ACC112 (cell line): Measurements from ENCODE around the gene TECR.
"Not testable (repeated sequence)": the region's sequence is repeated elsewhere in the genome, so short reads cannot be mapped to it uniquely, and the experiment has no call there.

ENCODE experiments used
- H2AFZ ChIP-seq: fragments of 200-600 bp; sonication (generic); one replicate; pipeline ENCODE4 v1.6.0; 2017; ENCODE audit warnings: antibody characterized with exemption, low read length; ENCODE audit not compliant: unreplicated experiment
- H3K27ac ChIP-seq: fragments of 200-600 bp; sonication (generic); 2 replicates; pipeline ENCODE4 v1.5.1; 2014; ENCODE audit warnings: low read depth, mild to moderate bottlenecking, antibody characterized with exemption, low read length, moderate library complexity
- H3K27me3 ChIP-seq: fragments of 200-600 bp; sonication (generic); 2 replicates; pipeline ENCODE4 v1.6.1; 2014; ENCODE audit warnings: mild to moderate bottlenecking, antibody characterized with exemption, low read length, moderate library complexity, mixed read lengths; ENCODE audit not compliant: insufficient read depth
- H3K36me3 ChIP-seq: fragments of 200-600 bp; sonication (generic); 2 replicates; pipeline ENCODE4 v1.6.1; 2016; ENCODE audit warnings: mild to moderate bottlenecking, antibody characterized with exemption, low read length, moderate library complexity, mixed read lengths; ENCODE audit not compliant: insufficient read depth
- H3K4me1 ChIP-seq: fragments of 200-600 bp; sonication (generic); one replicate; pipeline ENCODE4 v1.6.1; 2016; ENCODE audit warnings: low read length, mixed read lengths; ENCODE audit not compliant: insufficient read depth, unreplicated experiment, control insufficient read depth
- H3K4me3 ChIP-seq: fragments of 200-600 bp; sonication (generic); 2 replicates; pipeline ENCODE4 v1.5.1; 2014; ENCODE audit warnings: mild to moderate bottlenecking, low read depth, low read length
- H3K79me2 ChIP-seq: fragments of 200-600 bp; sonication (generic); one replicate; pipeline ENCODE4 v1.6.0; 2016; ENCODE audit warnings: low read length; ENCODE audit not compliant: control insufficient read depth, unreplicated experiment, insufficient read depth

TECR gene

GRCh38 chr19:14576363-14576762, 47.0 kb downstream of the TECR start:
- no peaks in the 10 kb centered on the region for H3K27me3 ChIP-seq
- peaks cover 4% of the 10 kb centered on the region for H3K4me1 ChIP-seq
- H3K36me3 ChIP-seq: no peaks in the 10 kb centered on the region
- no peak overlapping the region for H2AFZ ChIP-seq
- no peak overlapping the region for H3K27ac ChIP-seq
- peaks cover 4% of the 10 kb centered on the region for H3K79me2 ChIP-seq
- no peak overlapping the region for H3K4me3 ChIP-seq

DNA sequence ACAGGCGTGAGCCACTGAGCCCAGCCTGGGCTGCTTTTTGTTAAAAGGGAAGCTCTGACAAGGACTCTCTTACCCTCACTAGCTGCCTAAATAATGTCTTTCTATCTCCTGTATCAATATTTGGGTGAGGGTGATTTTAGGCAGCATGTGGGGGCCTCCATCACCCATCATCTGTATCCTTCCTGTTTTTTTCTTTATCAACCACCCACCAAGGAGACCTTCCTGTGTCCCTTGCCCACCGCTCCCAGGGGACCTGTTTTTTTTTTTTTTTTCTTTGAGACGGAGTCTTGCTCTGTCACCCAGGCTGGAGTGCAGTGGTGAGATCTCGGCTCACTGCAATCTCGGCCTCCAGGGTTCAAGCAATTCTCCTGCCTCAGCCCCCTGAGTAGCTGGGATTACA, 47.9 kb downstream of the TECR start:
- Histone ChIP-seq H3K36me3 (no peaks in the 10 kb centered on the region), H3K79me2 (no peaks in the 10 kb centered on the region), H3K27ac (no peak overlapping the region), H2AFZ (no peak overlapping the region), H3K4me3 (no peak overlapping the region), H3K4me1 (peaks cover 4% of the 10 kb centered on the region), H3K27me3 (no peaks in the 10 kb centered on the region)

GRCh38 chr19:14577885-14578427, 48.6 kb downstream of the TECR start:
- H3K4me3 ChIP-seq: no peak overlapping the region
- H3K36me3 ChIP-seq: no peaks in the 10 kb centered on the region
- peaks cover 4% of the 10 kb centered on the region for H3K4me1 ChIP-seq
- no peak overlapping the region for H2AFZ ChIP-seq
- H3K79me2 ChIP-seq: no peaks in the 10 kb centered on the region
- no peaks in the 10 kb centered on the region for H3K27me3 ChIP-seq
- H3K27ac ChIP-seq: no peak overlapping the region

DNA sequence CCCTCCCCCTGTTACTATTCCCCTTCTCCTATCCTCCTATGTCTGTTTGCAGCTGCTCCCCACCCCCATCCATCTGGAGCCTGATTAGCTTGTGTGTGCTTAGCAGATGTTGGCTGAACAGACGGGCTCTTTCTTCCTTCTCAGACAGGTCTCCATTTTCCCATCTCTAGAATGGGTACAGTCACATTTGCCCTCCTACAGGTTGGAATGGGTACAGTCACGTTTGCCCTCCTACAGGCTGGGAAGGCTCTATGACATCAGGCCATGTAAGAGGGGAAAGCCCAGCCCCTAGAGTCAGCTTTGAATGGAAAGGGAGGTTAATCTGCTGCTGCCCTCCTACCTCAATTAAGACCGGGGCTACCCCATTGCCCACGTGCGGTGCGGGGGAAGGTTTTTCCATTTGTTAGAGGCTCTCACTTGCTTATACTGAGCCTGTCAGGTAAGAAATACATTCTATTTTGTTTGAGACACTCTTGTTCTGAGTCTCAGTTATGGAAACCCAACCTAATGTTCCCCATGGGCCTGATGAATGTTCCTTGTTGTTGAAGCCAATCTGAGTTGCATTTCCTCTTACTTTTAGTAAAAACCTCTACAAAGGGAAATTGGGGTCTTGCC, 51.3 kb downstream of the TECR start:
- H3K27me3 ChIP-seq: no peaks in the 10 kb centered on the region
- H3K36me3 ChIP-seq: no peaks in the 10 kb centered on the region

GRCh38 chr19:14582894-14583340, 53.5 kb downstream of the TECR start, which contains the start of gene CLEC17A:
CLEC17A (plus strand) TSS chr19:14583084; CDS start chr19:14583161, 77 bp downstream.
- no peak within 1 kb of the TSS for H3K4me3 ChIP-seq
- H3K36me3 ChIP-seq: no peaks in the 10 kb centered on the region
- no peaks in the 10 kb centered on the region for H3K27me3 ChIP-seq
- H3K79me2 ChIP-seq: no peaks in the 10 kb centered on the region
- H3K27ac ChIP-seq: no peak within 1 kb of the TSS
- H2AFZ ChIP-seq: no peak within 1 kb of the TSS
- no peaks in the 10 kb centered on the region for H3K4me1 ChIP-seq

More for the DNA sequence above, 51.3 kb downstream of the TECR start:
- Histone ChIP-seq H3K4me1 (no peaks in the 10 kb centered on the region), H2AFZ (no peak overlapping the region), H3K27ac (no peak overlapping the region), H3K79me2 (no peaks in the 10 kb centered on the region), H3K4me3 (no peak overlapping the region)

- H2AFZ ChIP-seq, H3K4me1 ChIP-seq, H3K4me3 ChIP-seq, H3K27ac ChIP-seq, H3K79me2 ChIP-seq, H3K27me3 ChIP-seq, H3K36me3 ChIP-seq: not testable (repeated sequence)
These were observed 55.0 kb downstream of the TECR start for GRCh38 chr19:14584372-14584771.

DNA sequence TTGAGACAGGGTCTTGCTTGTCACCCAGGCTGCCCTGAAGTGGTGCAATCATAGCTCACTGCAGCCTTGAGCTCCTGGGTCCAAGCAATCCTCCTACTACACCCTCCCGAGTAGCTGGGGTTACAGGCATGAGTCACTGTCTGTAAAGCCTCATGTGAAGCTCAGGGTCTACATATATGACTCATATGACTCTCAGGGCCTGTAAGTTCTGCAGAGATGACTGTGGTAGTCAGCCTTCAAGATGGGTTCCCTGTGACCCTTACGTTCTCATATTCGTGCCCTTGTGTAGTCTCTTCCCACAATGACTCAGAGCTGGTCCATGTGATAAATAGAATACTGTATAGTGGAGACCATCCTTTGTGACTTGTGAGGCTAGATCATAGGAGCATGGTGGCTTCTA, 55.8 kb downstream of the TECR start:
- H3K79me2 ChIP-seq, H3K4me3 ChIP-seq, H3K27me3 ChIP-seq, H3K4me1 ChIP-seq, H2AFZ ChIP-seq, H3K36me3 ChIP-seq, H3K27ac ChIP-seq: not testable (repeated sequence)

DNA sequence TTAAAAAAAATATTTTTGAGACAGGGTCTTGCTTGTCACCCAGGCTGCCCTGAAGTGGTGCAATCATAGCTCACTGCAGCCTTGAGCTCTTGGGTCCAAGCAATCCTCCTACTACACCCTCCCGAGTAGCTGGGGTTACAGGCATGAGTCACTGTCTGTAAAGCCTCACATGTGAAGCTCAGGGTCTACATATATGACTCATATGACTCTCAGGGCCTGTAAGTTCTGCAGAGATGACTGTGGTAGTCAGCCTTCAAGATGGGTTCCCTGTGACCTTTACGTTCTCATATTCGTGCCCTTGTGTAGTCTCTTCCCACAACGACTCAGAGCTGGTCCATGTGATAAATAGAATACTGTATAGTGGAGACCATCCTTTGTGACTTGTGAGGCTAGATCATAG, 60.0 kb downstream of the TECR start:
- H3K4me3 ChIP-seq, H3K27me3 ChIP-seq, H3K4me1 ChIP-seq, H3K36me3 ChIP-seq, H3K27ac ChIP-seq, H2AFZ ChIP-seq, H3K79me2 ChIP-seq: not testable (repeated sequence)

- H3K4me3 ChIP-seq: no peak overlapping the region
- H3K27ac ChIP-seq: no peak overlapping the region
- no peaks in the 10 kb centered on the region for H3K4me1 ChIP-seq
- no peak overlapping the region for H2AFZ ChIP-seq
- H3K79me2 ChIP-seq: no peaks in the 10 kb centered on the region
- no peaks in the 10 kb centered on the region for H3K36me3 ChIP-seq
- H3K27me3 ChIP-seq: no peaks in the 10 kb centered on the region
These were observed 66.2 kb downstream of the TECR start for GRCh38 chr19:14595558-14595957.

GRCh38 chr19:14599548-14600147, 70.3 kb downstream of the TECR start:
- Histone ChIP-seq H3K79me2 (no peaks in the 10 kb centered on the region), H3K36me3 (no peaks in the 10 kb centered on the region), H3K27ac (no peak overlapping the region)

GRCh38 chr19:14603990-14604387, 74.6 kb downstream of the TECR start:
- no peaks in the 10 kb centered on the region for H3K4me1 ChIP-seq
- no peak overlapping the region for H3K4me3 ChIP-seq
- H3K36me3 ChIP-seq: no peaks in the 10 kb centered on the region
- H3K27me3 ChIP-seq: no peaks in the 10 kb centered on the region
- H2AFZ ChIP-seq: no peak overlapping the region
- no peaks in the 10 kb centered on the region for H3K79me2 ChIP-seq
- H3K27ac ChIP-seq: no peak overlapping the region

More at GRCh38 chr19:14599548-14600147, 70.3 kb downstream of the TECR start:
- H3K27me3 ChIP-seq: no peaks in the 10 kb centered on the region
- H3K4me1 ChIP-seq: no peaks in the 10 kb centered on the region
- H3K4me3 ChIP-seq: no peak overlapping the region
- H2AFZ ChIP-seq: no peak overlapping the region
